SK-N-MC (cell line): ENCODE measurements around the gene YARS2.
"Not testable (repeated sequence)": the region's sequence is repeated elsewhere in the genome, so short reads cannot be mapped to it uniquely, and the experiment has no call there.

Experiments
- DNase-seq: peaks from one replicate; pipeline ENCODE4 v3.0.0-alpha.2; 2011; ENCODE audit warnings: low read depth, low spot score
- H3K27ac ChIP-seq: fragments of 200-600 bp; sonication (generic); 2 replicates; pipeline ENCODE4 v1.5.1; 2016; ENCODE audit warnings: mixed run types
- H3K36me3 ChIP-seq: fragments of 200-600 bp; sonication (generic); 2 replicates; pipeline ENCODE4 v1.6.1; 2017; ENCODE audit warnings: antibody characterized with exemption, low read length, mixed read lengths; ENCODE audit not compliant: insufficient read depth
- H3K4me3 ChIP-seq: fragments of 200-600 bp; sonication (generic); 2 replicates; pipeline ENCODE4 v1.5.1; 2016
- H3K9ac ChIP-seq: fragments of 200-600 bp; sonication (generic); 2 replicates; pipeline ENCODE4 v1.8.0; 2017; ENCODE audit warnings: mixed run types, mixed read lengths; ENCODE audit not compliant: insufficient read length
- H3K9me3 ChIP-seq: fragments of 200-600 bp; sonication (generic); 2 replicates; pipeline ENCODE4 v1.6.1; 2017; ENCODE audit warnings: low read depth, mild to moderate bottlenecking, antibody characterized with exemption, low read length, moderate library complexity, mixed read lengths
- EZH2 ChIP-seq: fragments of 200-600 bp; sonication (generic); IDR thresholded peaks from one replicate; pipeline ENCODE4 v1.6.1; 2017; ENCODE audit warnings: antibody characterized with exemption
- FOXP2 ChIP-seq: optimal IDR thresholded peaks from 2 replicates; pipeline ENCODE3; 2011; ENCODE audit warnings: mild to moderate bottlenecking, moderate library complexity; ENCODE audit not compliant: insufficient read depth; ENCODE audit errors: extremely low read length, control extremely low read depth
- POLR2AphosphoS5 ChIP-seq: IDR thresholded peaks from 2 replicates; pipeline ENCODE4 v1.6.1; 2012; ENCODE audit warnings: mild to moderate bottlenecking, low read depth, low read length, borderline replicate concordance

The YARS2 gene

DNA sequence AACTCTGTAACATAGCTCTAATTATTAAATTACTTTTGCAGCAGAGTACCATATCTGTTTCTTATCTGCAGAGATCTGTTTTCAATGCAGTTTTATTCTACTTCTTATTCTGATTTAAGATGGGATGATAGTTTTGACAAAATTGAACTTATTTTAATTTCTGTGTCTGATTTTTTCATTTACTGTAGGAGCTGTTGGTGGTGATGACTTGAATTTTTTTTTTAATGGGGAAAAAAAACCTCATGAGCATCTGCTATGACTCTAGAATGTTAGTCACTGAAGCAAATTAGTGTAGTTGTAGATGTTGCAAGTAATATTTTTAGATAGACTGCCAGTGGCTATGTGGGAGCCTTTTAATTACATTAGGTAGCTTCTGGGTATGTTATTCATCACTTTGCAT, 53.2 kb downstream of the YARS2 start:
- Histone ChIP-seq H3K36me3 (peaks cover 8% of the 10 kb centered on the region; the same call in 1 of the 2 replicates), H3K27ac (no peak overlapping the region), H3K9me3 (no peaks in the 10 kb centered on the region), H3K4me3 (no peak overlapping the region), H3K9ac (no peak overlapping the region)
- TF ChIP-seq FOXP2 (no peak), POLR2AphosphoS5 (no peak), EZH2 (no peak)
- no peak for DNase-seq

DNA sequence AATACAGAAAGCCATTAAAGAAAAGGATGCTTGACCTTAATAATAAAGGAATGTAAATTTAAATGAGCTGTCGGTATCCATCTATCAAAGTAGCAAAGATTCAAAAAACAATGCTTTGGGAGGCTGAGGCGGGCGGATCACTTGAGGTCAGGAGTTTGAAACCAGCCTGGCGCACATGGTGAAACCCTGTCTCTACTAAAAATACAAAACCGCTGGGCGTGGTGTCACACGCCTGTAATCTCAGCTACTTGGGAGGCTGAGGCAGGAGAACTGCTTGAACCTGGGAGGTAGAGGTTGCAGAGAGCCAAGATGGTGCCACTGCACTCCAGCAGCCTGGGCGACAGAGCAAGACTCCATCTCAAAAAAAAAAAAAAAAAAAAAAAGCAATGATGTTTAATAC, 56.3 kb downstream of the YARS2 start:
- not testable (repeated sequence) for DNase-seq, H3K9me3 ChIP-seq, H3K4me3 ChIP-seq, H3K9ac ChIP-seq, H3K27ac ChIP-seq
- peaks cover 19% of the 10 kb centered on the region for H3K36me3 ChIP-seq

DNA sequence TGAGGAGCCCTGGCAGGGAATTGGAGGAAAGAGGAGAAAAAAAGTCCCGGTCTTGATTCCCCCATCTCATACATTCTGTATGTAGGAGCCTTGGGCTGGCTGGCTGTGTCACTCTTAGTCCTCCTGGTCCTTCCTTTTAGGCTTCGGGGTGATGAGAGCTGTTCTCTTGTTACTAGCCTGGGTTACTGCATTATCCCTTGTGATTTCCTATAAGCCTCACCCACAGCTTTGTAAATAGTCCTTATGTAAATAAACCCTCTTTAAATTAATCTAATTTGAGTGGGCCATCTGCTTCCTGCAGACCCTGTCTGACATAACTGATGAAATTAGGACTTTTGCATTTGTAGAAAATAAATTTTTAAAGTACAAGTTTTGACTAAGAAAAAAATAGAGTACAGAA, 57.4 kb downstream of the YARS2 start:
- DNase-seq: no peak
- Histone ChIP-seq H3K27ac (no peak overlapping the region), H3K36me3 (peaks cover 27% of the 10 kb centered on the region), H3K9ac (no peak overlapping the region), H3K4me3 (no peak overlapping the region), H3K9me3 (peaks cover 6% of the 10 kb centered on the region; the same call in 1 of the 2 replicates)
- TF ChIP-seq EZH2 (no peak), POLR2AphosphoS5 (no peak), FOXP2 (no peak)

DNA sequence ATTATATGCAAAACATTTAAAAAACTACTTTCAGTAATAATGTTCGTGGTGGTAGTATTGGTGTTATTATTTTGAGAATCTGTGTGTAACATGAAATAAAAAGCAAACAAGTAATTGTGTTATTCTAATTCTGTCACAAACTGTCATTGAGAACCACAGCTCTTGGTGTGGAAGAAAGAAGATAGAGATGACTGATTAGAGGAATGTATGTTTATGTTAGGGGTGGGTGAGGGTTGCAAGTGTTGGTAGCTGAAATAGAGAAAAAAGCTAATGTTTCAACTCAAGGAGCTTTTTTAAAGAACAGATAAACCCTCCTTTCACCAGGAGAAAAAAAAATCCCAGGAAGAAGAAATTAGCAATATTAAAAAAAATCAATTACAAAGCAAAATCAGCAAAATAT, 58.3 kb downstream of the YARS2 start:
- TF ChIP-seq POLR2AphosphoS5: no peak
- H3K9me3 ChIP-seq: peaks cover 6% of the 10 kb centered on the region; the same call in 1 of the 2 replicates
- no peak overlapping the region for H3K27ac ChIP-seq
- H3K9ac ChIP-seq: no peak overlapping the region
- DNase-seq: no peak
- H3K4me3 ChIP-seq: no peak overlapping the region
- peaks cover 26% of the 10 kb centered on the region for H3K36me3 ChIP-seq
